ENCODE data around the gene JMJD1C.

Gene JMJD1C

DNA sequence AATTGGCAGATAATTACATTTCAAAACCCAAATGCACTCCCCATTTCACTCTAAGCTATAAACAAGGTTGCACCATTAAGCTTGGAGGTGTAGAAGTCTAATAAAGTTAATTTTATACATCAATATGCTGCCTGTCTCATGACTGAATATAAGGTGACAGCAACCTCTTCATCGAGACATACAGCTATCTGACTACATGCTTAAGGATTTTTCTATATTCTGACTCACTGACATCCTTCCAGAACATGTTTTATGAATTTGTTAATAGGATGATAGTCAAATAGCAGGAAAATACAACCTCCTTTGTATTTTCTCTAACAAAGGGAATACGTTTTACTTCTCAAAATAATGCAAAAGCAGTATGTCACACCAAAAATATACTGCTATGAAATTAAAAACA is 256.1 kb downstream of the JMJD1C start:
- no peaks in the 10 kb centered on the region for H3K27me3 ChIP-seq (ENCODE audit: insufficient read depth, low read length, poor library complexity, severe bottlenecking)
- H3F3A ChIP-seq (ENCODE audit: low read depth) = no peaks in the 10 kb centered on the region
- H2AFZ ChIP-seq (ENCODE audit: low read length) = no peak overlapping the region
- peaks cover 81% of the 10 kb centered on the region for H3K36me3 ChIP-seq (ENCODE audit: insufficient read depth, low read length)
- no peaks in the 10 kb centered on the region for H3K4me1 ChIP-seq (ENCODE audit: insufficient read depth, low read length, poor library complexity, severe bottlenecking)
- H3K9ac ChIP-seq (ENCODE audit: low read depth, low read length, poor library complexity, severe bottlenecking) = no peak overlapping the region
- H3K79me2 ChIP-seq (ENCODE audit: insufficient read depth, low read length) = peaks cover 31% of the 10 kb centered on the region
- TF ChIP-seq, protein P1, sequence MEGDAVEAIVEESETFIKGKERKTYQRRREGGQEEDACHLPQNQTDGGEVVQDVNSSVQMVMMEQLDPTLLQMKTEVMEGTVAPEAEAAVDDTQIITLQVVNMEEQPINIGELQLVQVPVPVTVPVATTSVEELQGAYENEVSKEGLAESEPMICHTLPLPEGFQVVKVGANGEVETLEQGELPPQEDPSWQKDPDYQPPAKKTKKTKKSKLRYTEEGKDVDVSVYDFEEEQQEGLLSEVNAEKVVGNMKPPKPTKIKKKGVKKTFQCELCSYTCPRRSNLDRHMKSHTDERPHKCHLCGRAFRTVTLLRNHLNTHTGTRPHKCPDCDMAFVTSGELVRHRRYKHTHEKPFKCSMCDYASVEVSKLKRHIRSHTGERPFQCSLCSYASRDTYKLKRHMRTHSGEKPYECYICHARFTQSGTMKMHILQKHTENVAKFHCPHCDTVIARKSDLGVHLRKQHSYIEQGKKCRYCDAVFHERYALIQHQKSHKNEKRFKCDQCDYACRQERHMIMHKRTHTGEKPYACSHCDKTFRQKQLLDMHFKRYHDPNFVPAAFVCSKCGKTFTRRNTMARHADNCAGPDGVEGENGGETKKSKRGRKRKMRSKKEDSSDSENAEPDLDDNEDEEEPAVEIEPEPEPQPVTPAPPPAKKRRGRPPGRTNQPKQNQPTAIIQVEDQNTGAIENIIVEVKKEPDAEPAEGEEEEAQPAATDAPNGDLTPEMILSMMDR (conservative IDR thresholded peaks at IDR 0.05; ENCODE audit: low read length) = no peak
- TF ChIP-seq EZH2phosphoT487 (IDR thresholded peaks at IDR 0.05; ENCODE audit: borderline replicate concordance) = no peak
- peaks cover 11% of the 10 kb centered on the region for H4K20me1 ChIP-seq (ENCODE audit: insufficient read depth, low read length, poor library complexity, severe bottlenecking)
- no peak overlapping the region for H3K4me2 ChIP-seq (ENCODE audit: low read depth, low read length, poor library complexity, severe bottlenecking)
- no peak overlapping the region for H3K4me3 ChIP-seq (ENCODE audit: low read length, poor library complexity, severe bottlenecking)
- H3K9me2 ChIP-seq (replicated peaks; ENCODE audit: low read depth, low read length) = no peaks in the 10 kb centered on the region
- H3K9me3 ChIP-seq (ENCODE audit: insufficient read depth, low read depth, low read length) = 0 out of 2 replicates have a peak, but pooled peaks cover 3% of the 10 kb centered on the region

DNA sequence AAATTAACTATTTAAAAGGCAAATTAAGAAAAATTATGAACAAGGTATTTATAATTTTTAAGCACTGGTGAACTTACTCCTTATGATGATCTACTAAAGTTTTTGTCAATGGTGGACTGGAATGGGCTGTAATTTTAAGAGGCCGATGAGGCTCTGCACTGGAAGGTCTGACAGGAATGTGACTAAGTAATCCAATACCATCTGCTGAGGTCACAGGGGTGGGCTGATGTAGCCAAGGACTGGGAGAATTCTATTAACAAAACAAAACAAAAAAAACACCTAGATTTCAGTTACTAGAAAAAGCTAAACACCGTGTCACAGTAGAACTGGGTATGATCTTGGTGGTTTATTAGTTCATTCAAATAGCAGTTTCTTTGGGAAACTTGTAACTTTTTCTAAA is 256.8 kb downstream of the JMJD1C start:
- Histone ChIP-seq H3K4me2 (ENCODE audit: low read depth, low read length, poor library complexity, severe bottlenecking) (no peak overlapping the region), H3K4me3 (ENCODE audit: low read length, poor library complexity, severe bottlenecking) (no peak overlapping the region), H4K20me1 (ENCODE audit: insufficient read depth, low read length, poor library complexity, severe bottlenecking) (peaks cover 11% of the 10 kb centered on the region), H3K4me1 (ENCODE audit: insufficient read depth, low read length, poor library complexity, severe bottlenecking) (no peaks in the 10 kb centered on the region), H3K9ac (ENCODE audit: low read depth, low read length, poor library complexity, severe bottlenecking) (no peak overlapping the region), H3K79me2 (ENCODE audit: insufficient read depth, low read length) (peaks cover 31% of the 10 kb centered on the region), H3K27me3 (ENCODE audit: insufficient read depth, low read length, poor library complexity, severe bottlenecking) (no peaks in the 10 kb centered on the region), H3K9me2 (replicated peaks; ENCODE audit: low read depth, low read length) (no peaks in the 10 kb centered on the region), H3F3A (ENCODE audit: low read depth) (no peaks in the 10 kb centered on the region), H3K9me3 (ENCODE audit: insufficient read depth, low read depth, low read length) (0 out of 2 replicates have a peak, but pooled peaks cover 3% of the 10 kb centered on the region), H2AFZ (ENCODE audit: low read length) (no peak overlapping the region), H3K36me3 (ENCODE audit: insufficient read depth, low read length) (peaks cover 79% of the 10 kb centered on the region)
- TF ChIP-seq EZH2phosphoT487 (IDR thresholded peaks at IDR 0.05; ENCODE audit: borderline replicate concordance) = no peak
- TF ChIP-seq, protein P1 (conservative IDR thresholded peaks at IDR 0.05; ENCODE audit: low read length) = no peak

DNA sequence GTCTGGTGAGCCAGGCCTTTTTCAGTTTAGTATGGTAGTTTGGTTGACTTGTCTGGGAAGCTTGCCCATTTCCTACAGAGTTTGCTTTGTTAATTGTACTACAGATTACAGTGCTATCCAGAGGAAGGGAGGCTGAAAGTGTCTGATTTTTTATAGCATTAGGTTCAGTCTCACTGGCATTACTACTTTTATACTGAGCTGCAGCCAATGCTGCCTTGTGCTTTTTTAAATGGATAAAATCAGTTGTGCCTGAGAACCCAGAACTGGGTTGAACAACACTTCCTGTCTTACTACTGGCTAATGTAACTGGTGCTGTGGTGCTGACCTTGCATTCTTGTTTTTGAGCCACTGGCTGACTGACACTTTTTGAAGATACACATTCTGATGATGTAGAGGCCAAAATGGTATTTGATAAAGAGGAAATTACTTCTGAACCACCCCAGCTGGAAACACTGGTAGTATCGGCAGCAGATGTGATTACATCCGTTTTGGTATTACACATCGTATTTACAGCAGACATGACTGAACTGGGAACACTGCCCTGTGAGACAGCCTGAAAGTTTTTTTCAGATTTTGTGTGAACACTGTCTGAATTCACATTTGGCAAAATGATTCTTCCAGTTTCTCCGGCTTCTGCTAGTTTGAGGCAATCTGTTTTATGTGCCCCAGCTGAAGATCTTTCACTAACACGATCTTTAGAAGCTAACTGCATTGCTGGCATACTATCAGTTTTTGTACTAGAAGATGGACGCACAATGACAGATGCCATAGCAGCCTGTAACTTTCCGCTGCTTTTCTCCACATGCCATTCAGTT is 258.6 kb downstream of the JMJD1C start:
- no peak overlapping the region for H3K9ac ChIP-seq (ENCODE audit: low read depth, low read length, poor library complexity, severe bottlenecking)
- no peaks in the 10 kb centered on the region for H3K4me1 ChIP-seq (ENCODE audit: insufficient read depth, low read length, poor library complexity, severe bottlenecking)
- H3K9me2 ChIP-seq (replicated peaks; ENCODE audit: low read depth, low read length) = no peaks in the 10 kb centered on the region
- H3K36me3 ChIP-seq (ENCODE audit: insufficient read depth, low read length) = peaks cover 70% of the 10 kb centered on the region
- no peak for TF ChIP-seq EZH2phosphoT487 (IDR thresholded peaks at IDR 0.05; ENCODE audit: borderline replicate concordance)
- H3K4me2 ChIP-seq (ENCODE audit: low read depth, low read length, poor library complexity, severe bottlenecking) = no peak overlapping the region
- H3K27me3 ChIP-seq (ENCODE audit: insufficient read depth, low read length, poor library complexity, severe bottlenecking) = no peaks in the 10 kb centered on the region
- H3K79me2 ChIP-seq (ENCODE audit: insufficient read depth, low read length) = peaks cover 25% of the 10 kb centered on the region
- H3K9me3 ChIP-seq (ENCODE audit: insufficient read depth, low read depth, low read length) = 0 out of 2 replicates have a peak, but pooled peaks cover 3% of the 10 kb centered on the region
- H3K4me3 ChIP-seq (ENCODE audit: low read length, poor library complexity, severe bottlenecking) = no peak overlapping the region
- no peaks in the 10 kb centered on the region for H3F3A ChIP-seq (ENCODE audit: low read depth)
- no peak overlapping the region for H2AFZ ChIP-seq (ENCODE audit: low read length)
- peaks cover 10% of the 10 kb centered on the region for H4K20me1 ChIP-seq (ENCODE audit: insufficient read depth, low read length, poor library complexity, severe bottlenecking)

All from Loucy (cell line).